GM20000 (cell line): ENCODE results near the gene SLC2A13.

Experiments used
- DNase-seq: peaks from one replicate; pipeline ENCODE4 v3.0.0; 2012; ENCODE audit warnings: low spot score
- TF ChIP-seq, protein P1 (sequence below): IDR thresholded peaks from 2 replicates; pipeline ENCODE4 v1.5.1; 2012; ENCODE audit warnings: mild to moderate bottlenecking, control low read depth; ENCODE audit errors: extremely low read depth, missing control alignments

SLC2A13 gene

GRCh38 chr12:40013292-40013691, 92.6 kb downstream of the SLC2A13 start:
- DNase-seq = no peak
- TF ChIP-seq, protein P1, sequence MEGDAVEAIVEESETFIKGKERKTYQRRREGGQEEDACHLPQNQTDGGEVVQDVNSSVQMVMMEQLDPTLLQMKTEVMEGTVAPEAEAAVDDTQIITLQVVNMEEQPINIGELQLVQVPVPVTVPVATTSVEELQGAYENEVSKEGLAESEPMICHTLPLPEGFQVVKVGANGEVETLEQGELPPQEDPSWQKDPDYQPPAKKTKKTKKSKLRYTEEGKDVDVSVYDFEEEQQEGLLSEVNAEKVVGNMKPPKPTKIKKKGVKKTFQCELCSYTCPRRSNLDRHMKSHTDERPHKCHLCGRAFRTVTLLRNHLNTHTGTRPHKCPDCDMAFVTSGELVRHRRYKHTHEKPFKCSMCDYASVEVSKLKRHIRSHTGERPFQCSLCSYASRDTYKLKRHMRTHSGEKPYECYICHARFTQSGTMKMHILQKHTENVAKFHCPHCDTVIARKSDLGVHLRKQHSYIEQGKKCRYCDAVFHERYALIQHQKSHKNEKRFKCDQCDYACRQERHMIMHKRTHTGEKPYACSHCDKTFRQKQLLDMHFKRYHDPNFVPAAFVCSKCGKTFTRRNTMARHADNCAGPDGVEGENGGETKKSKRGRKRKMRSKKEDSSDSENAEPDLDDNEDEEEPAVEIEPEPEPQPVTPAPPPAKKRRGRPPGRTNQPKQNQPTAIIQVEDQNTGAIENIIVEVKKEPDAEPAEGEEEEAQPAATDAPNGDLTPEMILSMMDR = no peak

DNA sequence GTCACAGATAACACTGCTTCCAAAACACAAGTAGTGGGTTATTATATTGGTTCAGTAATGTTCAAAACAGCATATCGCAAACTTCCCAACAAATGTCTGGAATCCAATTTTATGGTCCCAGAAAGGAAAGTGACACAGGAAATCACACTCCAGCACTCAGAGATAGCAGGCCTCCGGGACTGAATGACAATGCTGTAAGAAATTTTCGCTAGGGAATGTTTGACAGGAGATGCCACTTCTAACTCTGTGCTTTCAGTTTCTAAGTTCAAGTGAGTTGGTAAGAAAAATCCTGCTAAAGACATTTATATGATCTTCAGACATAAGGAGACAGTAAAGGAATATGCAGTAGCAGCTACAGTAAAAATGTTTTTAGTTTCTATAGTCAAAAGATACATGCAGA, 93.2 kb downstream of the SLC2A13 start:
- TF ChIP-seq, protein P1 = no peak
- DNase-seq = no peak

DNA sequence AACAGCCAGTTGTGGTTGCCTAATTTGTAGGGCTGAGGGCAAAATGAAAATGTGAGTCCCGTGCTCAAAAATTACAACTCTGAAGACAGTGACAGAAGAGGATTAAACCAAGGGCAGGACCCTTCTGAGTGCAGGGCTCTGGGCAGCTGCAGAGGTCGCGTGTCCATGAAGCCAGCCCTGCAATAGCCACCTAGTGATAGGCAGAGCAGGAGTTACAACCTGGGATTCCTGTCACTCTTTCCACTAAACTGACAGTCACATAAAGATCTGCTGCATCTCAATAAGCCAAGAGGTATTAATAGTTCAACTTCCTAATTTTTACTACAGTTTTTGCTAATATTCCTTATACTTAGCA, 94.1 kb downstream of the SLC2A13 start:
- TF ChIP-seq, protein P1 = no peak
- DNase-seq = no peak

- peak; percentile 62 for DNase-seq
- TF ChIP-seq, protein P1 = peak; percentile 49
These were observed 94.7 kb downstream of the SLC2A13 start for GRCh38 chr12:40010899-40011774.

- DNase-seq = no peak
- TF ChIP-seq, protein P1 = no peak
These were observed 103.4 kb downstream of the SLC2A13 start for GRCh38 chr12:40002178-40003169.

GRCh38 chr12:40001406-40001805, 104.5 kb downstream of the SLC2A13 start:
- TF ChIP-seq, protein P1 = no peak
- DNase-seq = no peak

GRCh38 chr12:40000884-40001283, 105.0 kb downstream of the SLC2A13 start:
- TF ChIP-seq, protein P1 = no peak
- DNase-seq = no peak
